GM19452 (cell line): ENCODE results near the gene ARNT2.

ENCODE experiments used
- ATAC-seq: cut with Tn5 transposase; IDR thresholded peaks from one replicate; pipeline ENCODE4 v1.9.1; 2021; ENCODE audit not compliant: unreplicated experiment

ARNT2 gene

DNA sequence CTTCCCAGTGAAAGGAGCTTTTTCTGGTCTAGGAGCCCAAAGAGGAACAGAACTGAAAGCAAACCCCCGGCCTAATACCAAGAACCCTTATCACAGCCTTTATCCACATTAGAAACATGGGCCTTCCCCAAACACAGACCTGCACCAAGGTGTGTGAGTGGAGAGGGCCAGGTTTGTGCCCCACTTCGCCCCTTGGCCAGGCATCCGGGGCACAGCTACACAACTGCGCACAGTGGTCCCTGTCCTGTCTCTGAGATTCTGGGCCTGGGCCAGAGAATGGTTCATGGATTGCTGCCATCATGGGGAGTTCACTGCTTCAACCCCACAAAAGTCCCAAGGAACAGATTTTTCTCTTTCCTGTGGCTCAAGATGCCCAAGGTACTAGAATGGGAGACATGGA is 165.5 kb downstream of the ARNT2 start:
- ATAC-seq = no peak

GRCh38 chr15:80570553-80570952 is 166.4 kb downstream of the ARNT2 start:
- no peak for ATAC-seq

DNA sequence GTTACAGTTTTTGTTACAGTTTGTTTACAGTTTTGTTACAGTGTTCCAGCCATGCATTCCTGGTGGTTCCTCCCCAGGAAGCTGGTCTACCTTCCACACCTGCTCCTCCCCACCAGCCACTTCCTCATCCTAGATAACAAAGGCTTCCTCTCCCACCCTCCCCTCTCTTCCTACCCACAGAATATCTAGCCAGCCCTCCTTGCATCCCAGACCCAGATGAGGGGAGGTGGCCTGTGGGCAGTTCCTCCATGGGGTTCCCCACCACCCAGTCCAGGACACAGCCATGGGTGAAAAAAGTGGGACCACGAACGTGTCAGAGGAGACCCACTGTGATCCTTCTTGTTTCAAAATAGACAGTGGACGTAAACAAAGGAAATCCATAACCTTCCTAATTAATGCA is 168.2 kb downstream of the ARNT2 start:
- ATAC-seq = no peak

- no peak for ATAC-seq
Measured at GRCh38 chr15:80573606-80574005, 169.4 kb downstream of the ARNT2 start.

DNA sequence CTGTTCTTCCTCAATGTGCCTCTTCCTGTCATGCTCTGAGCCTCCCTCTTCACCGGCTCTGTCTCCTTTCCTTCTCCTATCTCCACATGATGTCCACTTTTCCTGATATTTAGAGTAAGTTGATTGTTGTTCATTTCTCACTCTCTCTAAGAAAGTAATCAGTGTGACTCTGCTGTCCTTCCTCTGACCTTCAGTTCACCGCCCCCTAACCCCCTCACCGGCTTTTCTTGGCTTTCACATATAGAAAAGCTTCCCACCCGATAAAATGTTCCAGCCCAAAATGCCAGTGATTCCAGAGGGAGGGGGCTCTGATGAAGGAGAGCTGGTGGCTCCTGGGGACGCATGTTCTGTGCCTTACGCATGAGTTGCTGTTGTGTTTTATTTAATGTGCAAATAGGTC is 170.4 kb downstream of the ARNT2 start:
- ATAC-seq = no peak

GRCh38 chr15:80576519-80577090 is 172.4 kb downstream of the ARNT2 start:
- ATAC-seq = no peak

- no peak for ATAC-seq
Measured at GRCh38 chr15:80577552-80578205, 173.5 kb downstream of the ARNT2 start.

GRCh38 chr15:80578206-80578595 is 174.0 kb downstream of the ARNT2 start:
- ATAC-seq = no peak

- ATAC-seq = no peak
Measured at GRCh38 chr15:80578871-80579270, 174.7 kb downstream of the ARNT2 start.

DNA sequence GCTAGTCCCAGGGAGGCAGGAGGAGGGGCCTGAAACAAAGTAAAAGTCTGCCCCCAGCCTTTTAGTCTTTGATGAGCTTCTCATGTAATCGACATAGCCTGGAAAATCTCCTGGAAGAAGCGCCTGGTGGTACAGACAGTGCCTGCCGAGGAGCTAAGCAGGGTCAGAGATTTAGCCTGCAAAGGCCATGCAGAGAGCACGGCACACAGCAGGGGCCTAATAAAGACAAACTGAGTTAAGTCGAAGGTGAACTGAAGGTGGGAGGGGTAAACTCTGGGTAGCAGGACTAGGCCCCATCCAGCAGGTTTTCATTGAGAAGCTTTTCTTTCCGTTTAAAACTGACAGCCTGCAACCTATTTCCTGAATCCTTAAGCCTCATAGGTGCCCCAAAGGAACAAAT is 175.4 kb downstream of the ARNT2 start:
- ATAC-seq = no peak

GRCh38 chr15:80580106-80580505 is 175.9 kb downstream of the ARNT2 start:
- ATAC-seq = no peak

GRCh38 chr15:80580536-80581260 is 176.5 kb downstream of the ARNT2 start:
- no peak for ATAC-seq

GRCh38 chr15:80581976-80582375 is 177.8 kb downstream of the ARNT2 start:
- no peak for ATAC-seq

GRCh38 chr15:80582816-80583423 is 178.7 kb downstream of the ARNT2 start:
- no peak for ATAC-seq

DNA sequence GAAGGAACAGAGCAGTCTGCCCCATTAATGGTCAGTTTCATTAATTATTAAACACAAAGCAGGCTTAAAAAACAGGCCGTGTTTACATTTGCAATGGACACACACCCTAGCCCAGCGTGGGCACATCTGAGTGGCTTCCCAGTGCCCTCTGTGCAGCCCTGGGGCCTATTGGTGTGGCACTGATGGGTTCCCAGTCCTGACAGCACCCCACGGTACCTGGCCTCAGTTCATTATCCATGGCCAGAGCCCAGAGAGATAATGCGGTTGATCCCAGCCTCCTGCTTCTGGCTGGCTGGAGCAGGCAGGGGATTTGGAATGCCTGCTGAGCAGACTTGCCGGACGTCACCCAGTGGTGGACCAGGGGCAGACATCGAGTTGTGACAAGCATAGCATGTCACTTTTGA is 180.4 kb downstream of the ARNT2 start:
- ATAC-seq = no peak

DNA sequence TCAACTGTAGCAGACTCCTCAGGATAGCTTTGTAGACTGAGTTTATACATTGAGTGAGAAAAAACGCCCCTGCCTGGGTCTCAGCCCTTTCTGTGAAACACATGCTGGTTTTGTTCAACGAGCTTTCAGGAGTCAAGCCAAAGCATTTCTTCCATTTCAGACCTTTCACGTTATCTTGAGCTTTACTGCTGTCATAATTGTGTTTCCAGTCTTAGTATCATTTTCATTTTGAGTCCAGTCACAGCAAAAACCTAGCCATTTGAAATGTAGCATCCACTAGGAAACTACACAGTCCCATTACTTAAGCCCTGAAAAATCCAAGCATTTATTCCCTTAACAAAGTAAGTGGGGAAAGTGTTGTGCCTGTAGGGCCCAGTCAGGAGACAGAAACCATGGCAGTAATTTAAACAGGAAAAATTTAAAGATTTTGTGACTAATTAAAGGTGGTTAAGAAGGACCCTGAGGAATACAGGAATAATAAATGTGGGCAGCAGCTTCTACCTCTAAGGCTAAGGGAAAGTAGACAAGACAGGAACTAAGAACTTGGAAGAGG is 180.9 kb downstream of the ARNT2 start:
- no peak for ATAC-seq

- ATAC-seq = no peak
Measured at GRCh38 chr15:80585544-80586018, 181.4 kb downstream of the ARNT2 start.

GRCh38 chr15:80586161-80586560 is 182.0 kb downstream of the ARNT2 start:
- no peak for ATAC-seq

- ATAC-seq = no peak
Measured at GRCh38 chr15:80587007-80587406, 182.8 kb downstream of the ARNT2 start.

DNA sequence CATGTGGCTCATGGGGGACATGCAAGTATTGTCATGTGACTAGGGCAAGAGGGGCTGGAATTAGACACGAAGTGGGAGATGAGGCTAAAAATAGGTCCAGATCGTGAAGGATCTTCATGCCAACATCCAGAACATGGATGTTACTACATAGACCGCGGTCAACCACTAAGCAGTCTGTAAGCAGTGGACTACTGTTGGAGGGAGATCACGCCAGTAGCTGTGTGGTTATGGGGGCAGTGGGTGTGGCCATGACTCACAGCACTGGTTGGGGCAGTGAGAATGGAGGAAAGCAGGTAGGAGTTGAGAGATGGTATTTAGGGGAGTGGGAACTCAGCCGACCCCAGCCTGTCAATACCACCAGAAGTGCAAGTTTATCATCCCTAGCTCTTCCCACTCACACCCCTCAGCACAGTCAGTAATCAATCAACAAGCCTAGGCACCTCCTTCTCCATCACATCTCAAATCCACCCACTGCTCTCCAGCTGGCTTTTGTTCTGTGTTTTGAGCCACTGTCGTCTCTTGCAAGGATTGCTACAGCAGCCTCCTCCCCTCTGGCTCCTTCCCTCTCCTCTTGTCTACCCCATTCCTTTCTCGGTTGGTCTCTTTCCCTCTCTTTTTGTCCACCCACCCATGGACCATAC is 183.8 kb downstream of the ARNT2 start:
- ATAC-seq = no peak

DNA sequence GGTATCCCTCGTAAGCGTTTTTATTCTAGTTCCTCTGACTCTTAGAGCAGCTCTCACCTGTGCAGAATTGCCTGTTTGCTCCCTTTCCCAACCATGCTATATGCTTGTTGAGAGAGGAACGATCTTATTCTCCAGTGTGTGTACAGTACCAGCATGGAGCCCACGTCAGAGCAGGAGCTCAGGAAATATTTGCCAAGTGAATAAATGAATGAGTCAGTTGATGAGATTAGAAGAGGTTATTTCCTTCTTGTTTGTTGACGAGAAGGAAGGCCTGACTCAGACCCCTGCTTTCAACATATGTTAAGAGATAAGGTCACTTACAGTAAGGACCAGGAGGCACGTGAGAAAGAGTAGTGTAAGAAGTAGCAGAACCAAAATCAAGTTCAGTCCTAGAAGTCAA is 184.6 kb downstream of the ARNT2 start:
- ATAC-seq = no peak
